ENCODE measurements around the gene ERC1.

GRCh38 chr12:1405619-1406018, 414.6 kb downstream of the ERC1 start:
- TF ChIP-seq, protein P1, sequence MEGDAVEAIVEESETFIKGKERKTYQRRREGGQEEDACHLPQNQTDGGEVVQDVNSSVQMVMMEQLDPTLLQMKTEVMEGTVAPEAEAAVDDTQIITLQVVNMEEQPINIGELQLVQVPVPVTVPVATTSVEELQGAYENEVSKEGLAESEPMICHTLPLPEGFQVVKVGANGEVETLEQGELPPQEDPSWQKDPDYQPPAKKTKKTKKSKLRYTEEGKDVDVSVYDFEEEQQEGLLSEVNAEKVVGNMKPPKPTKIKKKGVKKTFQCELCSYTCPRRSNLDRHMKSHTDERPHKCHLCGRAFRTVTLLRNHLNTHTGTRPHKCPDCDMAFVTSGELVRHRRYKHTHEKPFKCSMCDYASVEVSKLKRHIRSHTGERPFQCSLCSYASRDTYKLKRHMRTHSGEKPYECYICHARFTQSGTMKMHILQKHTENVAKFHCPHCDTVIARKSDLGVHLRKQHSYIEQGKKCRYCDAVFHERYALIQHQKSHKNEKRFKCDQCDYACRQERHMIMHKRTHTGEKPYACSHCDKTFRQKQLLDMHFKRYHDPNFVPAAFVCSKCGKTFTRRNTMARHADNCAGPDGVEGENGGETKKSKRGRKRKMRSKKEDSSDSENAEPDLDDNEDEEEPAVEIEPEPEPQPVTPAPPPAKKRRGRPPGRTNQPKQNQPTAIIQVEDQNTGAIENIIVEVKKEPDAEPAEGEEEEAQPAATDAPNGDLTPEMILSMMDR (conservative IDR thresholded peaks at IDR 0.05 in 1 of 2, IDR thresholded peaks at IDR 0.05 in 1 of 2; ENCODE audit: low read depth in 1 of 2, low read length in 2 of 2) = no peak
- TF ChIP-seq EZH2 (IDR thresholded peaks at IDR 0.05; ENCODE audit: low read length, missing control alignments) = no peak
